Tracheal epithelial cell (primary cell): ENCODE results near the gene NOS2. TPM values are rescaled to one million over a fixed set of nuclear protein-coding genes. Genes with fewer than 3 reads are reported as not detected.

Experiments used
- total RNA-seq: library from RNA; depleted of rRNA; stranded (reverse); fragments of >200 nt; gene quantifications from 2 replicates; pipeline ENCODE4 v1.2.1, GENCODE V29; 2014

Gene NOS2
- 0.21 TPM in 1 of 2 replicates, not detected in the other for total RNA-seq

DNA sequence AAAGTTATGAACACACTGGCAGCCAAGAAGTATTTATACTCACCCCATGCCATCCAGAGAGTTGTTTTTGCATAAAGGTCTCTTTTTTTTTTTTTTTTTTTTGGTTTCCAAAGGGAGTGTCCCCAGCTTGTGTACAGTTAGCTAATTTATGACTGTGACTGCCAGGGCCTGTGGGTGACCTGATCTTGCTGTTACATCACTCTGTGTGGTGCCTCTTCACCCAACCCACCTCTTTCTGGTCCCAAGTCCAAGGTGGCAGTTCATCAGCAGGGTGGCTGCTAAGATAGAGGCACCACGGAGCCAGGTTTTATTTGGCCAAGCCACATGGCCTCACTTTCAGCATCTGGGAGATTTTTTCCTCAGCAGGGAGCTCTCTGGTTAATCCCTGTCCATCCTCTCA lies at the start of gene NOS2:
Gene NOS2 (minus strand): TSS at position 8 of the 400 bp plus-strand sequence. CDS start 1,720 bp downstream, outside the sequence.

Other genes with a start within 250 kb of the NOS2 start
- gene LGALS9, start 169.3 kb downstream of the NOS2 start, total RNA-seq, result 0.96 TPM in 1 of 2 replicates, not detected in the other
- gene LYRM9, start 92.8 kb upstream of the NOS2 start, total RNA-seq, result 3.2 and 5.1 TPM in 2 replicates
- 15.4 and 16.2 TPM in 2 replicates for gene NLK, start 242.1 kb upstream of the NOS2 start, total RNA-seq